CD4-positive, alpha-beta T cell treated with Interleukin-1 beta for 1 hour (primary cell): ENCODE results near the gene MYO10.
"Not testable (repeated sequence)": the region's sequence is repeated elsewhere in the genome, so short reads cannot be mapped to it uniquely, and the experiment has no call there.

Experiments
- DNase-seq, 2 donors: peaks; one replicate each; pipeline ENCODE4 v3.0.0-alpha.2; 2020 to 2022

The MYO10 gene

GRCh38 chr5:16884595-16884994, 51.5 kb downstream of the MYO10 start:
- no peak for DNase-seq

GRCh38 chr5:16883806-16884205, 52.3 kb downstream of the MYO10 start:
- DNase-seq: no peak

- no peak for DNase-seq
Measured at GRCh38 chr5:16883176-16883575, 52.9 kb downstream of the MYO10 start.

GRCh38 chr5:16881251-16881650, 54.8 kb downstream of the MYO10 start:
- no peak for DNase-seq

GRCh38 chr5:16880547-16880946, 55.5 kb downstream of the MYO10 start:
- no peak for DNase-seq

- DNase-seq: no peak
Measured at GRCh38 chr5:16879650-16880049, 56.4 kb downstream of the MYO10 start.

- DNase-seq: no peak
Measured at GRCh38 chr5:16879191-16879590, 56.9 kb downstream of the MYO10 start.

GRCh38 chr5:16877267-16877935, 58.7 kb downstream of the MYO10 start:
- DNase-seq: no peak

- DNase-seq: not testable (repeated sequence)
Measured at GRCh38 chr5:16874424-16874823, 61.7 kb downstream of the MYO10 start.

GRCh38 chr5:16871746-16872339, 64.2 kb downstream of the MYO10 start:
- no peak for DNase-seq

- DNase-seq: no peak
Measured at GRCh38 chr5:16870878-16871277, 65.2 kb downstream of the MYO10 start.

GRCh38 chr5:16869821-16870796, 66.0 kb downstream of the MYO10 start:
- no peak for DNase-seq

- DNase-seq: no peak
Measured at GRCh38 chr5:16867577-16867953, 68.5 kb downstream of the MYO10 start.

GRCh38 chr5:16866795-16867576, 69.1 kb downstream of the MYO10 start:
- DNase-seq: no peak

- no peak for DNase-seq
Measured at GRCh38 chr5:16866273-16866672, 69.8 kb downstream of the MYO10 start.

GRCh38 chr5:16865151-16865550, 70.9 kb downstream of the MYO10 start:
- no peak for DNase-seq

GRCh38 chr5:16864631-16865131, 71.4 kb downstream of the MYO10 start:
- no peak for DNase-seq

- DNase-seq: no peak
Measured at GRCh38 chr5:16863469-16863946, 72.6 kb downstream of the MYO10 start.

- DNase-seq: no peak
Measured at GRCh38 chr5:16862777-16863176, 73.3 kb downstream of the MYO10 start.

- no peak for DNase-seq
Measured at GRCh38 chr5:16859346-16859745, 76.7 kb downstream of the MYO10 start.

GRCh38 chr5:16858151-16858550, 77.9 kb downstream of the MYO10 start:
- DNase-seq: no peak

GRCh38 chr5:16857635-16858034, 78.5 kb downstream of the MYO10 start:
- DNase-seq: no peak

- no peak for DNase-seq
Measured at GRCh38 chr5:16856531-16856930, 79.6 kb downstream of the MYO10 start.
